ENCODE results near the gene BTRC. TPM values are rescaled to one million over a fixed set of nuclear protein-coding genes. Genes with fewer than 3 reads are reported as not detected.

BTRC gene
- total RNA-seq, 3 donors from 2014 or later (not counting 1 experiment from before 2014, with no cell fraction given), result 13.5 to 22.8 (median 15.2) TPM

DNA sequence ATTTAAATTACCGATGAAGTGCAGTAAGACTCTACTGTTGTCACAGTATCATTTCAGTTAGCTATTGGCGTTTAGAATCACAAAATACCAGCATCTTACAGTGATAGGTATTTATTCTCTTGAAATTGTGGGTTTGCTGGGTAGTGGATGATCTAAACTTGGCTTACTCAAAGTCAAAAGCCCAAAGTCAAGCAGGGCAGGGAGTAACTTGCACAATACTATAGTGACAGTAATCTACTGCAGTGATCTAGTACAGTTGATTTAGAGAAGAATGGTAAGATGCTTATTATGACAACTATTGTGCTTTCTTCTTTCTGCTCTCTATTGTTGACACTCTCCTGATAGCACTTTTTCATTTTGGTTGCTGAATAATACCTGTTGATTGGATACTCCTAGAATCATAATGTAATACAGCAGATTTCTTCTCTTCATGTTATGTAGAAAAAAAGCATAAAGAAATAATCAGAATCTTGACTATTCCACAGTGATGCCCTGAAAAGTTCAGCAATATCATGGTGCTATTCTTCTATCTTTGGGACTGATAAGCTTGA, 10.0 kb downstream of the BTRC start:
- TF ChIP-seq, protein P1, sequence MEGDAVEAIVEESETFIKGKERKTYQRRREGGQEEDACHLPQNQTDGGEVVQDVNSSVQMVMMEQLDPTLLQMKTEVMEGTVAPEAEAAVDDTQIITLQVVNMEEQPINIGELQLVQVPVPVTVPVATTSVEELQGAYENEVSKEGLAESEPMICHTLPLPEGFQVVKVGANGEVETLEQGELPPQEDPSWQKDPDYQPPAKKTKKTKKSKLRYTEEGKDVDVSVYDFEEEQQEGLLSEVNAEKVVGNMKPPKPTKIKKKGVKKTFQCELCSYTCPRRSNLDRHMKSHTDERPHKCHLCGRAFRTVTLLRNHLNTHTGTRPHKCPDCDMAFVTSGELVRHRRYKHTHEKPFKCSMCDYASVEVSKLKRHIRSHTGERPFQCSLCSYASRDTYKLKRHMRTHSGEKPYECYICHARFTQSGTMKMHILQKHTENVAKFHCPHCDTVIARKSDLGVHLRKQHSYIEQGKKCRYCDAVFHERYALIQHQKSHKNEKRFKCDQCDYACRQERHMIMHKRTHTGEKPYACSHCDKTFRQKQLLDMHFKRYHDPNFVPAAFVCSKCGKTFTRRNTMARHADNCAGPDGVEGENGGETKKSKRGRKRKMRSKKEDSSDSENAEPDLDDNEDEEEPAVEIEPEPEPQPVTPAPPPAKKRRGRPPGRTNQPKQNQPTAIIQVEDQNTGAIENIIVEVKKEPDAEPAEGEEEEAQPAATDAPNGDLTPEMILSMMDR (IDR thresholded peaks at IDR 0.05), result no peak
- no peaks in the 10 kb centered on the region for H3K4me1 ChIP-seq (ENCODE audit: control insufficient read depth, insufficient read depth, low read length)
- ATAC-seq (no peak), DNase-seq (no peak)
- intact Hi-C loops (cut with micrococcal nuclease), result no loop called here
- Mint-ChIP-seq H3K27ac (no peak overlapping the region), H3K27me3 (ENCODE audit: low read depth in 2 of 2) (no peaks in the 10 kb centered on the region), H3K4me1 (peaks cover 0 to 5% of the 10 kb centered on the region in 2 donors), H3K4me3 (no peak overlapping the region), H3K36me3 (no peaks in the 10 kb centered on the region), H3K9me3 (no peaks in the 10 kb centered on the region)
- H3K27me3 ChIP-seq (ENCODE audit: control insufficient read depth, insufficient read depth, low read length), result no peaks in the 10 kb centered on the region
- H3K9me3 ChIP-seq (ENCODE audit: control insufficient read depth, insufficient read depth, low read length), result no peaks in the 10 kb centered on the region
- H3K27ac ChIP-seq (ENCODE audit: low read length), result no peak overlapping the region
- WGBS (ENCODE audit: insufficient coverage), result 100% methylated on average over 1 of the region's 2 CpGs
- no peaks in the 10 kb centered on the region for H3K36me3 ChIP-seq (ENCODE audit: control insufficient read depth, insufficient read depth, low read length)
- H3K4me3 ChIP-seq (ENCODE audit: low read length), result no peak overlapping the region

DNA sequence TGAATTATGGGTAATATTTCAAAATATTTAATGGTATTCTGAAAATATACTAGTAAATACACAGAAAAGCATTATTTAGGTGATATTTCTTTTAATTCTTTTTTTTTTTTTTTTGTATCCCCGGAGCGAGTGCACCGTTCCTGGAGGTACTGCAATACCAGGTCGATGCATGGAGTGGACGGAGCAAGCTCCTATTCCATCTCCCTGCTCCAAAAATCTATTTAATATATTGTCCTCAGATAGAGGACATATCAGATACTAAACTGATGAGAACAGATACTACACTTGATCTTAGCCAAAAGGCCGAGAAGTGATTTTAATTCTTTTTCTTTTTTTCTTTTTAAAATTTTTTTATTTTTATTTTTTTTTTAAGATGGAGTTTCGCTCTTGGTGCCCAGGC, 10.8 kb downstream of the BTRC start:
- no peak for DNase-seq
- H3K27me3 ChIP-seq (ENCODE audit: control insufficient read depth, insufficient read depth, low read length), result no peaks in the 10 kb centered on the region
- no peaks in the 10 kb centered on the region for H3K27me3 Mint-ChIP-seq (ENCODE audit: low read depth in 2 of 2)
- no peaks in the 10 kb centered on the region for H3K4me1 ChIP-seq (ENCODE audit: control insufficient read depth, insufficient read depth, low read length)
- ATAC-seq, result no peak
- H3K27ac ChIP-seq (ENCODE audit: low read length), result no peak overlapping the region
- H3K4me3 Mint-ChIP-seq, result no peak overlapping the region
- no peaks in the 10 kb centered on the region for H3K36me3 Mint-ChIP-seq
- no peaks in the 10 kb centered on the region for H3K9me3 Mint-ChIP-seq
- no peak overlapping the region for H3K27ac Mint-ChIP-seq
- H3K9me3 ChIP-seq (ENCODE audit: control insufficient read depth, insufficient read depth, low read length), result no peaks in the 10 kb centered on the region
- no peak overlapping the region for H3K4me3 ChIP-seq (ENCODE audit: low read length)
- TF ChIP-seq, protein P1 (IDR thresholded peaks at IDR 0.05), result no peak
- no peaks in the 10 kb centered on the region for H3K36me3 ChIP-seq (ENCODE audit: control insufficient read depth, insufficient read depth, low read length)
- intact Hi-C loops (cut with micrococcal nuclease), result no loop called here
- 98% methylated on average over 4 of the region's 7 CpGs for WGBS (ENCODE audit: insufficient coverage)
- H3K4me1 Mint-ChIP-seq, result peaks cover 3 to 5% of the 10 kb centered on the region in 2 donors

DNA sequence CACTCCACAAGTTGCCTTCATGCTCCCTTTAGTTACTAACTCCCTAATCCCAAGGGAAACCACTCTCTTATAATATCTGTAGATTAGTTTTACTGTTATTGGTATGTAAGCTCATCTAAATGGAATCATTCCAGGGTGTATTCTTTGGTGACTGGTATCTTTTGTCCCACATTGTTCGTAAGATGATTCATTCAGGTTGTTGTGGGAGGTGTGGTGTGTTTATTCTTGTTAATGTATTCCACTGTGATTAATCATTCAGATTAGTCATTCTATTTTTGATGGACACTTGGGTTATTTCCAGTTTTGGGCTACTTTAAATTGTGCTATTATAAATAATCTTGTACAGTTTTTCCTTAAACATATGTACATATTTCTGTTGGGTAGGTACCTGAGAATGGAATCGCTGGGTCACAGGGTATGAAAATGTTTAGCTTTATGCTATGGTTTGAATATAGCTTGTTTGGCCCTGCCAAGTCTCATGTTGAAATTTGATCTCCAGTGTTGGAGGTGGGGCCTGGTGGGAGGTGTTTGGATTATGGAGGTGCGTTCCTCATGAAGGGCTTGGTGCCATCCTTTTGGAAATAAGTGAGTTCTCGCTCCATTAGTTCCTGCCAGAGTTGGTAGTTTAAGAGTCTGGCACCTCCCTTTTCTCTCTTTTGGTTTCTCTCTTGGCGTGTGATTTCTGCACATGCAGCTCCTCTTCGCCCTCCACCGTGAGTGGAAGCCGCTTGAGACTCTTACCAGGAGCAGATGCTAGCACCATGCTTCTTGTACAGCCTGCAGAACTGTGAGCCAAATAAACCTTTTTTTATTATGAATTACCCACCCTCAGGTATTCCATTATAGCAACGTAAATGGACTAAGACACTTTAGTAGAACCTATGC, 13.8 kb downstream of the BTRC start:
- TF ChIP-seq, protein P1 (IDR thresholded peaks at IDR 0.05), result no peak
- Mint-ChIP-seq H3K4me3 (no peak overlapping the region), H3K9me3 (no peaks in the 10 kb centered on the region), H3K27me3 (ENCODE audit: low read depth in 2 of 2) (no peaks in the 10 kb centered on the region), H3K4me1 (peaks cover 5 to 10% of the 10 kb centered on the region in 2 donors), H3K36me3 (no peaks in the 10 kb centered on the region), H3K27ac (no peak overlapping the region)
- Histone ChIP-seq H3K27ac (ENCODE audit: low read length) (no peak overlapping the region), H3K4me1 (ENCODE audit: control insufficient read depth, insufficient read depth, low read length) (no peaks in the 10 kb centered on the region), H3K27me3 (ENCODE audit: control insufficient read depth, insufficient read depth, low read length) (no peaks in the 10 kb centered on the region), H3K36me3 (ENCODE audit: control insufficient read depth, insufficient read depth, low read length) (peaks cover 3% of the 10 kb centered on the region), H3K4me3 (ENCODE audit: low read length) (no peak overlapping the region), H3K9me3 (ENCODE audit: control insufficient read depth, insufficient read depth, low read length) (no peaks in the 10 kb centered on the region)
- ATAC-seq (no peak), DNase-seq (no peak)
- intact Hi-C loops (cut with micrococcal nuclease), result no loop called here
- 88% methylated on average over 8 of the region's 9 CpGs for WGBS (ENCODE audit: insufficient coverage)

All from natural killer cell (primary cell).